ENCODE data around the gene CDC45. TPM values are rescaled to one million over a fixed set of nuclear protein-coding genes. Genes with fewer than 3 reads are reported as not detected.

CDC45 gene
- total RNA-seq, 1 donor from 2014 or later, result 50.7 TPM

- H3K4me1 Mint-ChIP-seq, result peaks cover 9% of the 10 kb centered on the region
- H3K4me3 Mint-ChIP-seq, result no peak overlapping the region
- peaks cover 8% of the 10 kb centered on the region for H3K27me3 ChIP-seq
- no peaks in the 10 kb centered on the region for H3K79me2 ChIP-seq (ENCODE audit: low read depth)
- H3K4me1 ChIP-seq, result no peaks in the 10 kb centered on the region
- H3K9ac ChIP-seq, result no peak overlapping the region
- H3K9me3 ChIP-seq (ENCODE audit: low read depth), result no peaks in the 10 kb centered on the region
- H3K27me3 Mint-ChIP-seq (ENCODE audit: insufficient read depth, low read depth), result peaks cover 4% of the 10 kb centered on the region
- no peaks in the 10 kb centered on the region for H3K9me3 Mint-ChIP-seq
- no peaks in the 10 kb centered on the region for H3K36me3 ChIP-seq
- peaks cover 21% of the 10 kb centered on the region for H3K36me3 Mint-ChIP-seq
- no peak overlapping the region for H3K4me3 ChIP-seq
- H3K4me2 ChIP-seq, result no peak overlapping the region
- peak overlapping the region; percentile 50 for H3K27ac Mint-ChIP-seq
- DNase-seq (ENCODE audit: low spot score), result no peak
- peaks cover 10% of the 10 kb centered on the region for H4K20me1 ChIP-seq (ENCODE audit: low read depth)
- H3K27ac ChIP-seq, result no peak overlapping the region
- H3F3A ChIP-seq (ENCODE audit: low read depth), result no peaks in the 10 kb centered on the region
- H2AFZ ChIP-seq (replicated peaks), result no peak overlapping the region
- TF ChIP-seq EZH2phosphoT487 (IDR thresholded peaks at IDR 0.05), result no peak
- TF ChIP-seq, protein P1, sequence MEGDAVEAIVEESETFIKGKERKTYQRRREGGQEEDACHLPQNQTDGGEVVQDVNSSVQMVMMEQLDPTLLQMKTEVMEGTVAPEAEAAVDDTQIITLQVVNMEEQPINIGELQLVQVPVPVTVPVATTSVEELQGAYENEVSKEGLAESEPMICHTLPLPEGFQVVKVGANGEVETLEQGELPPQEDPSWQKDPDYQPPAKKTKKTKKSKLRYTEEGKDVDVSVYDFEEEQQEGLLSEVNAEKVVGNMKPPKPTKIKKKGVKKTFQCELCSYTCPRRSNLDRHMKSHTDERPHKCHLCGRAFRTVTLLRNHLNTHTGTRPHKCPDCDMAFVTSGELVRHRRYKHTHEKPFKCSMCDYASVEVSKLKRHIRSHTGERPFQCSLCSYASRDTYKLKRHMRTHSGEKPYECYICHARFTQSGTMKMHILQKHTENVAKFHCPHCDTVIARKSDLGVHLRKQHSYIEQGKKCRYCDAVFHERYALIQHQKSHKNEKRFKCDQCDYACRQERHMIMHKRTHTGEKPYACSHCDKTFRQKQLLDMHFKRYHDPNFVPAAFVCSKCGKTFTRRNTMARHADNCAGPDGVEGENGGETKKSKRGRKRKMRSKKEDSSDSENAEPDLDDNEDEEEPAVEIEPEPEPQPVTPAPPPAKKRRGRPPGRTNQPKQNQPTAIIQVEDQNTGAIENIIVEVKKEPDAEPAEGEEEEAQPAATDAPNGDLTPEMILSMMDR (IDR thresholded peaks at IDR 0.05), result no peak
- no peak for TF ChIP-seq EZH2 (IDR thresholded peaks at IDR 0.05)
Observed at GRCh38 chr22:19517171-19517500, 37.4 kb downstream of the CDC45 start.

DNA sequence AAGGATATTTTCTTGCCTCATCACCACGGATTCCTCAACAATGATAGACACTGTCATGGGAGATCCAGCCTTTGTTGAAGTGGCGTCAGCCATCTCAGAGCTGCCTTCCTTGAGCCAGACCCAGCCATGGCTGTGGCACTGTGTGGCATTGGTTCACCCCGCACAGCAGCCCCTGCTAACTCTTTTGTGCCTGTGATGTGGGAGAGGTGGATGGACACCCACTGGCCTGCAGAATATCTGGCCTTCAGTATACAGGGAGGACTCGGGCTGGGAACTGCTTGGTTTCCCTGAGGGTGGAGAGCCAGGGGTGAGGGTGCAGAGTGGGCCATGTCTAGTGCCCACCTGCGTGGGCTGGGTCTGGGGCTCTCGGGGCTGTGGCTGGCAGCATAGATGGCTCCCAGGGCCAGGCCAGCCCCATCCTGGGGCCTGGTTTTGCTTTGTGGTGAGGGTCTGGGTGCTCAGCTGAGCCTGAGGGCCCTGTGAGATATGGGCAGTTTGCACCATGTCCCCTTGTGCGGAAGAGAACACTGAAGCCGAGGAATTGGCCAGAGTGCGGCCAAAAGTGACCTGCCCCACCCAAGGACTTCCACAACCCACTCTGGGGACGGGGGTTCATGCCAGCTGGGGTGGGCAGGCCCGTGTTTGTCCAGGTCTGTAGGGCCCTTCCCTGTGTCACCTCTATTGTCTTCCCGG lies 38.3 kb downstream of the CDC45 start:
- H3K4me1 Mint-ChIP-seq, result peaks cover 13% of the 10 kb centered on the region
- peaks cover 9% of the 10 kb centered on the region for H3F3A ChIP-seq (ENCODE audit: low read depth)
- TF ChIP-seq, protein P1 (IDR thresholded peaks at IDR 0.05), result no peak
- TF ChIP-seq EZH2 (IDR thresholded peaks at IDR 0.05) (no peak), EZH2phosphoT487 (IDR thresholded peaks at IDR 0.05) (no peak)
- peaks cover 8% of the 10 kb centered on the region for H3K4me1 ChIP-seq
- H3K36me3 Mint-ChIP-seq, result peaks cover 21% of the 10 kb centered on the region
- no peak overlapping the region for H3K27ac ChIP-seq
- H3K9me3 Mint-ChIP-seq, result no peaks in the 10 kb centered on the region
- no peaks in the 10 kb centered on the region for H3K79me2 ChIP-seq (ENCODE audit: low read depth)
- H4K20me1 ChIP-seq (ENCODE audit: low read depth), result peaks cover 15% of the 10 kb centered on the region
- H3K36me3 ChIP-seq, result no peaks in the 10 kb centered on the region
- no peak overlapping the region for H3K9ac ChIP-seq
- H3K4me3 ChIP-seq, result no peak overlapping the region
- peak overlapping the region; percentile 21 for H3K4me3 Mint-ChIP-seq
- no peak overlapping the region for H3K27ac Mint-ChIP-seq
- H3K4me2 ChIP-seq, result no peak overlapping the region
- peaks cover 9% of the 10 kb centered on the region for H3K27me3 Mint-ChIP-seq (ENCODE audit: insufficient read depth, low read depth)
- H2AFZ ChIP-seq (replicated peaks), result no peak overlapping the region
- no peaks in the 10 kb centered on the region for H3K9me3 ChIP-seq (ENCODE audit: low read depth)
- peaks cover 17% of the 10 kb centered on the region for H3K27me3 ChIP-seq
- no peak for DNase-seq (ENCODE audit: low spot score)

DNA sequence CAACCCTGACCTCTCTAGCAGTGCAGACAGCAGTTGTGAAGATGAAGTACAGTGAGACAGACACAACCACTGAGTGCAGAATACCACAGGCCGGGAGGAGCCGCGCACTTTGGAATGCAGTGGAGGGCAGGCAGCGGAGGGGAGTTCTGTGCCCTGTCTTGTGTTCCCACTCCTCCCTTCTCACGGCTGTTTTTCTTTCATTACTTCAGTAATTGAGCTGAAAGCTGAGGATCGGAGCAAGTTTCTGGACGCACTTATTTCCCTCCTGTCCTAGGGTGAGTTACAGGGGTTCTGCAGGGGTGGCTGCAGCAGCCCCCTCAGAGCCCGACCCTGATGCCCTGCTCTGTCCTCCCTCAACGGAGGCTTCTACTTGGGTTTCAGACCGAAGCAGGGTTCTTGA lies 38.9 kb downstream of the CDC45 start:
- H3K36me3 ChIP-seq, result no peaks in the 10 kb centered on the region
- peaks cover 23% of the 10 kb centered on the region for H3K27me3 ChIP-seq
- peaks cover 17% of the 10 kb centered on the region for H4K20me1 ChIP-seq (ENCODE audit: low read depth)
- no peak overlapping the region for H3K27ac ChIP-seq
- H3K9me3 ChIP-seq (ENCODE audit: low read depth), result no peaks in the 10 kb centered on the region
- Mint-ChIP-seq H3K4me3 (peak overlapping the region; percentile 21), H3K4me1 (peaks cover 14% of the 10 kb centered on the region), H3K27me3 (ENCODE audit: insufficient read depth, low read depth) (peaks cover 12% of the 10 kb centered on the region), H3K36me3 (peaks cover 17% of the 10 kb centered on the region), H3K9me3 (no peaks in the 10 kb centered on the region), H3K27ac (no peak overlapping the region)
- no peak overlapping the region for H3K4me3 ChIP-seq
- no peak overlapping the region for H3K4me2 ChIP-seq
- DNase-seq (ENCODE audit: low spot score), result no peak
- peaks cover 15% of the 10 kb centered on the region for H3F3A ChIP-seq (ENCODE audit: low read depth)
- no peak overlapping the region for H3K9ac ChIP-seq
- no peak overlapping the region for H2AFZ ChIP-seq (replicated peaks)
- peaks cover 9% of the 10 kb centered on the region for H3K4me1 ChIP-seq
- TF ChIP-seq, protein P1 (IDR thresholded peaks at IDR 0.05), result no peak
- TF ChIP-seq EZH2 (IDR thresholded peaks at IDR 0.05), result no peak
- TF ChIP-seq EZH2phosphoT487 (IDR thresholded peaks at IDR 0.05), result no peak
- no peaks in the 10 kb centered on the region for H3K79me2 ChIP-seq (ENCODE audit: low read depth)

All from neural progenitor cell (in vitro differentiated cells).